ENCODE measurements around the gene TMEM41A. TPM values are rescaled to one million over a fixed set of nuclear protein-coding genes. Genes with fewer than 3 reads are reported as not detected.

TMEM41A gene
- total RNA-seq, 1 experiment from 2014 or later: 37.2 TPM

GRCh38 chr3:185507883-185508282 lies 9.0 kb upstream of the TMEM41A start:
- Histone ChIP-seq H3K4me2 (no peak overlapping the region), H3K36me3 (ENCODE audit: low read depth) (no peaks in the 10 kb centered on the region), H3K79me2 (ENCODE audit: low read depth) (no peaks in the 10 kb centered on the region), H4K20me1 (ENCODE audit: insufficient read depth) (no peaks in the 10 kb centered on the region), H2AFZ (no peak overlapping the region), H3K4me3 (no peak overlapping the region), H3F3A (ENCODE audit: insufficient read depth, low read depth) (no peaks in the 10 kb centered on the region; the same call in 1 of the 2 replicates), H3K27ac (no peak overlapping the region), H3K27me3 (ENCODE audit: insufficient read depth, low read depth) (no peaks in the 10 kb centered on the region), H3K9me3 (ENCODE audit: insufficient read depth, low read depth) (no peaks in the 10 kb centered on the region), H3K9me2 (ENCODE audit: insufficient read depth) (no peaks in the 10 kb centered on the region), H3K4me1 (replicated peaks; ENCODE audit: insufficient read depth) (no peaks in the 10 kb centered on the region)
- TF ChIP-seq EZH2 (IDR thresholded peaks at IDR 0.05; ENCODE audit: low read depth) (no peak), CTCF (conservative IDR thresholded peaks at IDR 0.05) (no peak)
- BruUV-seq (replicated peaks): no TSS peak
- POLR2A ChIA-PET (ENCODE audit: unreplicated experiment): no interaction called here
- CTCF ChIA-PET: interaction anchor here (0.5 to 0.6 kb wide), 2 partner anchors 13 to 127 kb away, joined by 4 to 6 read pairs; no protein-coding TSS in a partner anchor
- no peak for DNase-seq
- intact Hi-C loops (cut with micrococcal nuclease; ENCODE audit: unreplicated experiment): no loop called here

GRCh38 chr3:185504636-185505035 lies 5.8 kb upstream of the TMEM41A start:
- POLR2A ChIA-PET (ENCODE audit: unreplicated experiment): interaction anchor here (0.6 kb wide), 1 partner anchor 29 kb away, joined by 3 read pairs; no protein-coding TSS in a partner anchor
- Histone ChIP-seq H3K27ac (no peak overlapping the region), H2AFZ (no peak overlapping the region), H3K9me3 (ENCODE audit: insufficient read depth, low read depth) (no peaks in the 10 kb centered on the region), H3K27me3 (ENCODE audit: insufficient read depth, low read depth) (no peaks in the 10 kb centered on the region), H3K4me2 (no peak overlapping the region), H3K36me3 (ENCODE audit: low read depth) (no peaks in the 10 kb centered on the region), H3K9me2 (ENCODE audit: insufficient read depth) (no peaks in the 10 kb centered on the region), H3K4me1 (replicated peaks; ENCODE audit: insufficient read depth) (no peaks in the 10 kb centered on the region), H3K4me3 (no peak overlapping the region), H3K79me2 (ENCODE audit: low read depth) (no peaks in the 10 kb centered on the region), H4K20me1 (ENCODE audit: insufficient read depth) (no peaks in the 10 kb centered on the region), H3F3A (ENCODE audit: insufficient read depth, low read depth) (no peaks in the 10 kb centered on the region; the same call in 1 of the 2 replicates)
- TF ChIP-seq CTCF (conservative IDR thresholded peaks at IDR 0.05): no peak
- TF ChIP-seq EZH2 (IDR thresholded peaks at IDR 0.05; ENCODE audit: low read depth): no peak
- CTCF ChIA-PET: no interaction called here
- BruUV-seq (replicated peaks): TSS peak; percentile 9
- intact Hi-C loops (cut with micrococcal nuclease; ENCODE audit: unreplicated experiment): no loop called here
- DNase-seq: peak in 1 of 2 experiments; percentile 49

GRCh38 chr3:185503521-185503920 lies 4.7 kb upstream of the TMEM41A start:
- no TSS peak for BruUV-seq (replicated peaks)
- Histone ChIP-seq H3K36me3 (ENCODE audit: low read depth) (no peaks in the 10 kb centered on the region), H3K27me3 (ENCODE audit: insufficient read depth, low read depth) (no peaks in the 10 kb centered on the region), H2AFZ (no peak overlapping the region), H3K9me3 (ENCODE audit: insufficient read depth, low read depth) (no peaks in the 10 kb centered on the region), H3F3A (ENCODE audit: insufficient read depth, low read depth) (peaks cover 2% of the 10 kb centered on the region; the same call in 1 of the 2 replicates), H4K20me1 (ENCODE audit: insufficient read depth) (no peaks in the 10 kb centered on the region), H3K9me2 (ENCODE audit: insufficient read depth) (no peaks in the 10 kb centered on the region), H3K27ac (no peak overlapping the region), H3K4me3 (no peak overlapping the region), H3K4me1 (replicated peaks; ENCODE audit: insufficient read depth) (0 out of 2 replicates have a peak, but pooled peaks cover 3% of the 10 kb centered on the region), H3K79me2 (ENCODE audit: low read depth) (peaks cover 2% of the 10 kb centered on the region), H3K4me2 (no peak overlapping the region)
- ChIA-PET POLR2A (ENCODE audit: unreplicated experiment) (no interaction called here), CTCF (no interaction called here)
- intact Hi-C loops (cut with micrococcal nuclease; ENCODE audit: unreplicated experiment): no loop called here
- no peak for DNase-seq
- TF ChIP-seq CTCF (conservative IDR thresholded peaks at IDR 0.05) (no peak), EZH2 (IDR thresholded peaks at IDR 0.05; ENCODE audit: low read depth) (no peak)

Measured in PC-9 (cell line).